Cardiac ventricle fibroblast (primary cell): ENCODE data around the gene PRR3. TPM values are rescaled to one million over a fixed set of nuclear protein-coding genes. Genes with fewer than 3 reads are reported as not detected.

Source experiments
- total RNA-seq: library from RNA; depleted of rRNA; stranded (reverse); fragments of >200 nt; gene quantifications from 2 replicates; pipeline ENCODE4 v1.2.3, GENCODE V29; 2015

Gene PRR3
- total RNA-seq: 5.6 and 5.7 TPM in 2 replicates

GRCh38 chr6:30556906-30557682 lies at the start of gene PRR3:
TSS of gene PRR3 (plus strand) at chr6:30557295. CDS start at chr6:30557345, 50 bp downstream.

DNA sequence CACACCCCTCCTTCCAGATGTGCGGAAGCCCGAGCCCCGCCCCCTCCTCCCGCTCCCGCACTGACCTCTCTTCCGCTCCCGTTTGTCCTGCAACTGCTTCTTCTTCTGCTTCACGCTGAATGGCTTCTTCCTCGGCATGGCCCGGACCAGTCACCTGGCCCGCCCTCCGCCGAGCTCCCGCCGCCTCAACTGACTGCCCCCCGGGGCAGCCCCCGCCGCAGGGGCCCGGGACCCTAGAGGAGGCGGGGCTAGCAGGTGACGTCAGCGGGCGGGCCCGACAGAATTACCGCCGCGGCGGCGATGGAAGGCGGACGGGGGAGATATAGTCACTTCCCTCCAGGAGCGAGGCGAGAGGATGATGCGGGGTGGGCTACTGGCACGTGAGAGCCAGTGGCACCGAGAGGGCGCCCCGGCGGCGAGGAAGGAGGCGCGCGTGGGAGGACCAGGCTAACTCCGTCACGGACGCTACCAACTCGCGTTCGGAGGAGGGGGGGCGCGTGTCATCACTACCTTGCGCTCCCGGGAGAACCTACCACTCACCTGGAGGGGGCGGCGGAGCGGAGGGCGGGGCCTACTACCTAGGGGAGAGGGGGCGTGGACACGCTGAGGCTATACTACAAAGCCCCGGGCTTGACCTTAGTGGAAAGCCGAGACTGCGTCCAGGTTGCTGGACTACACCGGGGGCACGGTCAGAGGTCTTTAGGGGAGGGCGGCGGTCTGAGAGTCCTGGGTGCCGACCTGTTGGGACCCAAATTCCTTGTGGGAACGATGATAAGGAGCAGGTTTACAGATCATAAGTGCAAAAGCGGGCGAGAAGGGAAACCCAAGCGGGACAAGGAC lies 809 bp upstream of the PRR3 start, which contains the start of gene GNL1:
GNL1 (minus strand) TSS at position 424 of the 840 bp plus-strand sequence; CDS start at position 138, 286 bp downstream.

GRCh38 chr6:30571075-30571761 lies 14.1 kb downstream of the PRR3 start, which contains the start of gene ABCF1:
TSS of gene ABCF1 (plus strand) at chr6:30571442. CDS start at chr6:30571488, 46 bp downstream.

Other genes with a start within 250 kb of the PRR3 start
- 5.9 and 6.8 TPM in 2 replicates for gene TRIM39, start 230.4 kb upstream of the PRR3 start, total RNA-seq
- 52.2 and 53.2 TPM in 2 replicates for gene RPP21, start 212.1 kb upstream of the PRR3 start, total RNA-seq
- 238 and 244 TPM in 2 replicates for gene HLA-E, start 67.8 kb upstream of the PRR3 start, total RNA-seq
- gene GNL1, start 806 bp upstream of the PRR3 start, total RNA-seq: 31.1 and 31.2 TPM in 2 replicates
- gene ABCF1, start 14.1 kb downstream of the PRR3 start, total RNA-seq: 33.8 and 43.1 TPM in 2 replicates
- 25.5 and 31.0 TPM in 2 replicates for gene PPP1R10, start 59.9 kb downstream of the PRR3 start, total RNA-seq
- gene MRPS18B, start 60.5 kb downstream of the PRR3 start, total RNA-seq: 44.1 and 50.9 TPM in 2 replicates
- gene ATAT1, start 69.6 kb downstream of the PRR3 start, total RNA-seq: 0.69 and 3.3 TPM in 2 replicates
- 4.1 and 4.6 TPM in 2 replicates for gene C6orf136, start 89.8 kb downstream of the PRR3 start, total RNA-seq
- 11.4 and 11.7 TPM in 2 replicates for gene DHX16, start 115.7 kb downstream of the PRR3 start, total RNA-seq
- gene PPP1R18, start 129.3 kb downstream of the PRR3 start, total RNA-seq: 51.2 and 57.3 TPM in 2 replicates
- 4.2 and 4.6 TPM in 2 replicates for gene NRM, start 133.7 kb downstream of the PRR3 start, total RNA-seq
- gene MDC1, start 160.0 kb downstream of the PRR3 start, total RNA-seq: 7.6 and 7.8 TPM in 2 replicates
- 217 and 218 TPM in 2 replicates for gene TUBB, start 163.1 kb downstream of the PRR3 start, total RNA-seq
- gene FLOT1, start 185.4 kb downstream of the PRR3 start, total RNA-seq: 68.3 and 71.3 TPM in 2 replicates
- gene IER3, start 187.3 kb downstream of the PRR3 start, total RNA-seq: 18.3 and 18.7 TPM in 2 replicates